AG04450 (cell line): ENCODE measurements around the gene MGLL. TPM values are rescaled to one million over a fixed set of nuclear protein-coding genes. Genes with fewer than 3 reads are reported as not detected.

Source experiments
- CTCF ChIA-PET: fragments of 300-600, 350-600 bp; formaldehyde crosslinking; extraction: SDS; loops from one replicate; lab custom pipeline; 2022; ENCODE audit warnings: antibody characterized with exemption, inconsistent platforms; lab: Charles Lee
- POLR2A ChIA-PET: fragments of 350-600 bp; formaldehyde crosslinking; extraction: SDS; loops from one replicate; lab custom pipeline; 2021; ENCODE audit warnings: antibody characterized with exemption, inconsistent platforms; lab: Yijun Ruan, JAX
- DNase-seq: peaks from one replicate; pipeline ENCODE4 v3.0.0-alpha.2; 2011; ENCODE audit warnings: low read depth, low spot score
- H3K27ac ChIP-seq: one replicate; pipeline ENCODE4 v1.5.1; 2012; ENCODE audit warnings: low read depth, low read length, control low read depth
- H3K27me3 ChIP-seq: one replicate; pipeline ENCODE4 v1.6.0; 2012; ENCODE audit warnings: low read length; ENCODE audit not compliant: control insufficient read depth, insufficient read depth
- H3K4me3 ChIP-seq: 2 replicates; pipeline ENCODE4 v1.5.1; 2011; ENCODE audit warnings: mild to moderate bottlenecking, low read depth, low read length, control low read depth
- H3K9me3 ChIP-seq: 2 replicates; pipeline ENCODE4 v1.5.1; 2012; ENCODE audit warnings: low read length; ENCODE audit not compliant: control insufficient read depth, insufficient read depth
- polyA plus RNA-seq: library from polyadenylated mRNA; depleted of rRNA; stranded (reverse); fragments of >200 nt; gene quantifications from 2 replicates; pipeline ENCODE4 v1.2.3, GENCODE V29; 2011
- TF ChIP-seq, protein P1 (sequence below): IDR thresholded peaks from 2 replicates; pipeline ENCODE4 v1.5.1; 2011; ENCODE audit warnings: low read depth, low read length, control low read depth, inconsistent platforms

MGLL gene
- polyA plus RNA-seq, 1 experiment = 49.1 TPM

- Histone ChIP-seq H3K27ac (no peak overlapping the region), H3K9me3 (peaks cover 3% of the 10 kb centered on the region; the same call in 1 of the 2 replicates), H3K4me3 (no peak overlapping the region), H3K27me3 (no peaks in the 10 kb centered on the region)
- TF ChIP-seq, protein P1, sequence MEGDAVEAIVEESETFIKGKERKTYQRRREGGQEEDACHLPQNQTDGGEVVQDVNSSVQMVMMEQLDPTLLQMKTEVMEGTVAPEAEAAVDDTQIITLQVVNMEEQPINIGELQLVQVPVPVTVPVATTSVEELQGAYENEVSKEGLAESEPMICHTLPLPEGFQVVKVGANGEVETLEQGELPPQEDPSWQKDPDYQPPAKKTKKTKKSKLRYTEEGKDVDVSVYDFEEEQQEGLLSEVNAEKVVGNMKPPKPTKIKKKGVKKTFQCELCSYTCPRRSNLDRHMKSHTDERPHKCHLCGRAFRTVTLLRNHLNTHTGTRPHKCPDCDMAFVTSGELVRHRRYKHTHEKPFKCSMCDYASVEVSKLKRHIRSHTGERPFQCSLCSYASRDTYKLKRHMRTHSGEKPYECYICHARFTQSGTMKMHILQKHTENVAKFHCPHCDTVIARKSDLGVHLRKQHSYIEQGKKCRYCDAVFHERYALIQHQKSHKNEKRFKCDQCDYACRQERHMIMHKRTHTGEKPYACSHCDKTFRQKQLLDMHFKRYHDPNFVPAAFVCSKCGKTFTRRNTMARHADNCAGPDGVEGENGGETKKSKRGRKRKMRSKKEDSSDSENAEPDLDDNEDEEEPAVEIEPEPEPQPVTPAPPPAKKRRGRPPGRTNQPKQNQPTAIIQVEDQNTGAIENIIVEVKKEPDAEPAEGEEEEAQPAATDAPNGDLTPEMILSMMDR = no peak
- CTCF ChIA-PET = no interaction called here
- POLR2A ChIA-PET = no interaction called here
- no peak for DNase-seq
Measured at GRCh38 chr3:127728417-127729015, 93.8 kb downstream of the MGLL start.

- Histone ChIP-seq H3K27me3 (no peaks in the 10 kb centered on the region), H3K27ac (no peak overlapping the region), H3K4me3 (no peak overlapping the region), H3K9me3 (peaks cover 3% of the 10 kb centered on the region; the same call in 1 of the 2 replicates)
- ChIA-PET POLR2A (interaction anchor here (0.7 kb wide), 1 partner anchor 20 kb away, joined by 6 read pairs; no protein-coding TSS in a partner anchor), CTCF (interaction anchor here (0.6 kb wide), 1 partner anchor 290 kb away, joined by 4 read pairs; no protein-coding TSS in a partner anchor)
- TF ChIP-seq, protein P1 = no peak
- no peak for DNase-seq
Measured at GRCh38 chr3:127726894-127727293, 95.4 kb downstream of the MGLL start.

GRCh38 chr3:127723011-127723567, 99.2 kb downstream of the MGLL start:
- Histone ChIP-seq H3K27me3 (no peaks in the 10 kb centered on the region), H3K9me3 (peaks cover 3% of the 10 kb centered on the region; the same call in 1 of the 2 replicates), H3K27ac (no peak overlapping the region), H3K4me3 (no peak overlapping the region)
- DNase-seq = no peak
- ChIA-PET POLR2A (no interaction called here), CTCF (interaction anchor here (0.6 kb wide), 2 partner anchors 27 kb away, joined by 3 to 6 read pairs; no protein-coding TSS in a partner anchor)
- TF ChIP-seq, protein P1 = no peak

DNA sequence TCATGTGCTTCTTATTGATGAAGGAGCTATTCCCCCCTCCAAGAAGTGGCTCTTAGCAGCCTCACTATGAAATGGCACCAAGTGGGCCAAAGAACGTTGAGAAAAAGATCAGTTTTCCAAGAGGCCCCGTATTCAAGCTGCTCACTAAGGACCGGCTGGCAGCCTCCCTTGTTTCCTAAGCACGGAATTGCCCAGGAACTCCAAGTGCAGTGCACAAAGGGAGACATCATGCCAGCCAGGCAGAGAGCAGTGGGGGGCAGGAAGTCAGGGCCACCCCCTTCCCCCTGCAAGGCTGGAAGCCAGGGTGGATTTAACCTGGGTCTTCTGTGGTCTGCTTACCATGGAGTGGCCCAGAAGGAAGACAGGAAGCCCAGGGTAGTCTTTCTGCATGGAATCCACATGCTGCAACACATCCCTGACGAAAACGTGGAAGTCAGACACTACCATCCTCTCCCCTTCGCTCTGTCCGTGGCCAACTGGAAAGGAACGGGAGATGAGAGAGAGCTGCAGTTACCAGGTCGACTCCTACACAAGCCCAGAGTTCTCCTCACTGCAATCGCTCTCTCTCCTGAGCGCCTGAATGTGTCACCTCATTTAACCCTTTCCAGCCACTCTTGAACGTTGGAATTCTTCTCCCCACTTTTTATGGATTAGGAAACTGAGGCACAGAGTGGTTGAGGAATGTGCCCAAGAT, 100.1 kb downstream of the MGLL start:
- CTCF ChIA-PET = interaction anchor here (0.6 kb wide), 1 partner anchor 26 kb away, joined by 6 read pairs; no protein-coding TSS in a partner anchor
- TF ChIP-seq, protein P1 = no peak
- POLR2A ChIA-PET = no interaction called here
- DNase-seq = no peak
- no peak overlapping the region for H3K27ac ChIP-seq
- H3K27me3 ChIP-seq = no peaks in the 10 kb centered on the region
- peaks cover 3% of the 10 kb centered on the region; the same call in 1 of the 2 replicates for H3K9me3 ChIP-seq
- no peak overlapping the region for H3K4me3 ChIP-seq
